NCI-H460 (cell line): Measurements from ENCODE around the gene CPNE5. TPM values are rescaled to one million over a fixed set of nuclear protein-coding genes. Genes with fewer than 3 reads are reported as not detected.

Experiments used
- DNase-seq: peaks from one replicate; pipeline ENCODE4 v3.0.0-alpha.2; 2016; ENCODE audit warnings: low read depth; ENCODE audit errors: extremely low read depth
- total RNA-seq: library from RNA; depleted of rRNA; stranded (reverse); fragments of >200 nt; shearing (Covaris generic); gene quantifications from 2 replicates; pipeline ENCODE4 v1.2.3, GENCODE V29; 2014

The CPNE5 gene
- total RNA-seq, 1 experiment from 2014 or later = 0.07 TPM

GRCh38 chr6:36858407-36858981 is 19.2 kb upstream of the CPNE5 start:
- no peak for DNase-seq

GRCh38 chr6:36857325-36857724 is 18.1 kb upstream of the CPNE5 start:
- no peak for DNase-seq

- DNase-seq = no peak
These were observed 17.0 kb upstream of the CPNE5 start for GRCh38 chr6:36856277-36856676.

GRCh38 chr6:36855750-36856149 is 16.5 kb upstream of the CPNE5 start:
- no peak for DNase-seq

- no peak for DNase-seq
These were observed 14.1 kb upstream of the CPNE5 start for GRCh38 chr6:36853325-36853724.

GRCh38 chr6:36852481-36853147 is 13.4 kb upstream of the CPNE5 start:
- no peak for DNase-seq

GRCh38 chr6:36851626-36852025 is 12.4 kb upstream of the CPNE5 start:
- no peak for DNase-seq

GRCh38 chr6:36851149-36851614 is 11.9 kb upstream of the CPNE5 start:
- peak; percentile 35 for DNase-seq

GRCh38 chr6:36850021-36850420 is 10.8 kb upstream of the CPNE5 start:
- DNase-seq = no peak

- no peak for DNase-seq
These were observed 9.6 kb upstream of the CPNE5 start for GRCh38 chr6:36848658-36849441.

GRCh38 chr6:36847991-36848390 is 8.7 kb upstream of the CPNE5 start:
- no peak for DNase-seq

- DNase-seq = no peak
These were observed 7.9 kb upstream of the CPNE5 start for GRCh38 chr6:36847152-36847551.

- DNase-seq = no peak
These were observed 6.0 kb upstream of the CPNE5 start for GRCh38 chr6:36845233-36845632.

GRCh38 chr6:36844232-36845170 is 5.3 kb upstream of the CPNE5 start:
- DNase-seq = no peak

- no peak for DNase-seq
These were observed 3.9 kb upstream of the CPNE5 start for GRCh38 chr6:36843170-36843569.

- DNase-seq = no peak
These were observed 2.5 kb upstream of the CPNE5 start for GRCh38 chr6:36841756-36842155.

- DNase-seq = no peak
These were observed 1.5 kb upstream of the CPNE5 start for GRCh38 chr6:36840432-36841403.

- DNase-seq = no peak
These were observed 646 bp upstream of the CPNE5 start for GRCh38 chr6:36839749-36840431.

- no peak for DNase-seq
These were observed 1.6 kb downstream of the CPNE5 start for GRCh38 chr6:36837686-36838085.
